HG03159 (cell line): ENCODE measurements around the gene LMBR1.
"Not testable (repeated sequence)": the region's sequence is repeated elsewhere in the genome, so short reads cannot be mapped to it uniquely, and the experiment has no call there.

ENCODE experiments used
- ATAC-seq: cut with Tn5 transposase; IDR thresholded peaks from one replicate; pipeline ENCODE4 v1.9.1; 2021; ENCODE audit warnings: mild to moderate bottlenecking, moderate library complexity; ENCODE audit not compliant: unreplicated experiment

LMBR1 gene

DNA sequence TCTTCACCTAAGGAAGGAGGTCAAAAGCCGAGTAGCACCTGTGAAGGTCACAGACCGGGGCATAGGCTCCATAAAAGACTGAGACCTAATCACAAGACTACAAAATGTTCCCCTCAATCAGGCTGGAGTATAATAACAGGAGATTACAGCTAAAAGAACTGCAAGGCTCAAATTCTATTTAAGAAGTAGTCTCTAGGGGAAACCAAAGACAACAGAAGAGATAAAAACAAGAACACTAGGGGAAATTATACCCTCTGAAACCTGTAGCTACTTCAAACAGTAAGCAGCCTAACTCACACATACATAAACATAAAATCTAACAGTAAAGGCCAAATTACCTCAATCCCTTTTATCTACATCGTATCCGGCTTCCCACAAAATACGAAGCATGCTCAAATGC is 38.3 kb downstream of the LMBR1 start:
- no peak for ATAC-seq

DNA sequence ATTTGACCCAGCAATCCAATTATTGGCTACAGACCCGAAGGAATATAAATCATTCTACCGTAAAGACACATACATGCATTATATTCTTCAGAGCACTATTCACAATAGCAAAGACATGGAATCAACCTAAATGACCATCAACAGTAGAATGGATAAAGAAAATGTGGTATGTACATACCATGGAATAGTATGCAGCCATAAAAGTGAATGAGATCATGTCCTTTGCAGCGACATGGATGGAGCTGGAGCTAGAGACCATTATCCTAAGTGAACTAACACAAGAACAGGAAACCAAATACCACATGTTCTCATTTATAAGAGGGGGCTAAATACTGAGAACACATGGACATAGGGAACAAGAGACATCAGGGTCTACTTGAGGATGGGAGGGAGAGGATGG is 44.0 kb downstream of the LMBR1 start:
- no peak for ATAC-seq

DNA sequence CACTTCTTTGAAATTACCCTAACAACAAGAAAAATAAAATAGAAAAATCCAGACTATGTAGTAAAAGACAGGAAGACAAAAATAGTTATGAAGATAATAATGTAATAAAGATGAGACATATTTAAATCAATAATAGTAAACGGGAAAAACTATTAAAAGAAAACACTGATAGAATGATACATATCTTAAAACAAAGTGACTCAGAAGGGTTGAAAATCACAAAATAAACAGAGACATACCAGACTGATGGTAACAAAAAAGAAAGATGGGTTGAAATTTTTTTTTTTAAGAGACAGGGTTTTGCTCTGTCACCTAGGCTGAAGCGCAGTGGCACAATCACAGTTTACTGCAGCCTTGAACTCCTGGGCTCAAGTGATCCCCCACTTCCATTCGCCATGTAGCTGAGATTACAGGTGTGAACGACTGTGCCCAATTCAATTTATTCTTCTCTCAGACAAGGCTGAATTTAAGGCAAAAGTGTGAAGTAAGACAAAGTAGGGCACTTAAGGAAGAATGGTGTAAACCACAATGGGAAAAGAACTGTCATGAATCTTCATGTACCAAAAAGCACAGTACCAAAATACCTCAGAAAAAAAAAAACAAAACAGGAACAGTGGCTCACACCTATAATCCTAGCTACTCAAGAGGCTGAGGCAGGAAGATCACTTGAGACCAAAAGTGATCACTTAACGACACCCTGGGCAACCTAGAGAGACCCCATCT is 47.4 kb downstream of the LMBR1 start:
- ATAC-seq: no peak

DNA sequence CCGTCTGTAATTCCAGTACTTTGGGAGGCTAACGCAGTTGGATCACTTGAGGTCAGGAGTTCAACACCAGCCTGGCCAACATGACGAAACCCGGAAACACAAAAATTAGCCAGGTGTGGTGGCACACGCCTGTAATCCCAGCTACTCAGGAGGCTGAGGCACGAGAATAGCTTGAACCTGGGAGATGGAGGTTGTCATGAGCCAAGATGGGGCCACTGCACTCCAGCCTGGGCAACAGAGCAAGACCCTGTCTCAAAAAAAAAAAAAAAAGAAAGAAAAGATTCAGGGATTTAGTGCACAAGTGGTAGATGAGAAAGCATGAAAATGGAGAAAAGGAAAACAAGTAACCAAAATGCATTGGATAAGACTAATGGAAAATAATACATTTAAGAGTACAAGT is 49.4 kb downstream of the LMBR1 start:
- not testable (repeated sequence) for ATAC-seq

DNA sequence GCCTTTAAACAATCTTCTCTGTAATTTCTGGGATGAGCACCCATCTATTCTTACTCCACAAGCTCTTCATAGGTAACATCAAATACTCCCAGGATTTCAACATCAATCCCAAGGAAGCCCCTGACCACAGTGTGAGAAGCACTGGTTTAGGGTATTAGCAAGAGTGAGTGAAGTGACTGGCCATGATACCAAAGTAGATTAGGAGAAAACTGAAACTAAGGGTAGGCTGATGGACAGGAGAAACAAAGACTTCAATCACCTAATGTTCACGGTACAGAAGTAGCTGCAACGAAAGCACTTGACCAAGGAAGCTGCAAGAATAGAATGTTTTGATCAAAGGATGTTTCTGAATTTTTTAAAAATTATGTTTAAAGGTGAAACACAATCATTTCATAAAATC is 49.8 kb downstream of the LMBR1 start:
- no peak for ATAC-seq

DNA sequence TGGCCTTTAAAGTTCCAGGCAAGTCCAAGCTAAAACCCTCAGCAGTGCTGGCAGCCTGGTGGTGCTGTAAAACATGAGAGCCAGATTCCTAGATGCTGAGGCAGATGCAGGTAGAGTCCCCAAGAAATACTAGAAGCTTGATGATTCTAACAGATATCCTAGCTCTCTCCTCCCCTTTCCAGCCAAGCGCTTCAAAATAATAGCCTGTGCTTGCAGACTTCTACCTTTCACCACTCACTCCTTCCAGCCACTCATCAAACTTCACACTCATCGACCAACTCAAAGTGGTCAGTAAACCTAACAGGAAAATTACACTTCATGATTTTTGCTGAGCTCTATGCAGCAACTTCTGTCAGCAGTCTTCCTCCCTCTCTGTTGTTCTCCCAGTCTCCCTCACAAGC is 50.2 kb downstream of the LMBR1 start:
- ATAC-seq: no peak

DNA sequence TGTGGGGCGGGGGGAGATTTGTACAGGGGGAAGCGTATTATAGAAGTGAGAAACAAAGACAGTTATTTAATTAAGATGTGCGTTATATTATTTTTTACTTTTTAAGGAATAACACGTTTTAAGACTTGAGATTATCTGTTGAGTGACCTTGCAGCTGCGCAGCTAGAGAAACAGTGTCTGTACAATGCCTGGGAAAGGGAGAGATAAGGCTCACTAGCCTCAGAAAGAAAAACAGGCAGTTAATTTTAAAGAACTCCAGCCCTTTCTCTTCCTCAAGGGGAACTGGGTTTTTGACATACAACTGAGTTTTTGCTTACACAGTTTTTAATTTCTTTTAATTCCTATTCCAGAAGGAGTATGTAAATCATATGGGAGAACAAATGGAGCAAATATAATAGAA is 50.7 kb downstream of the LMBR1 start:
- ATAC-seq: no peak

DNA sequence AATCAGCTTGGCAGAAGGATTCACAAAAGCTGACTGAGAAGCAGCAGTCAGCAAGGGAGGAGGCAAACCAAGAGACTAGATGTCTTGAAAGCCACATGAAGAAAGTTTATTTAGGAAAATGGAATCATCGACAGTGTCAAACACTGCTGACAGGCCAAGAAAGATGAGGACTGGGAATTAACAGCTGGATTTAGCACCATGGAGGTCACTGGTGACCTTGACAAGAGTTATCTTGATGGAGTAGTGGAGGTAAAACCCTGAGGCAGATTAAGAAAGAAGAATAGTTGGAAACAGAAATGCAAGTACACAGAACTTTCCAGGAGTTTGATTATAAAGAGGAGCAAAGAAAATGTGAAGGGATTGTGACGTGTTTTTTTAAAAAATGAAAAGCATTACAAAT is 51.5 kb downstream of the LMBR1 start:
- no peak for ATAC-seq

DNA sequence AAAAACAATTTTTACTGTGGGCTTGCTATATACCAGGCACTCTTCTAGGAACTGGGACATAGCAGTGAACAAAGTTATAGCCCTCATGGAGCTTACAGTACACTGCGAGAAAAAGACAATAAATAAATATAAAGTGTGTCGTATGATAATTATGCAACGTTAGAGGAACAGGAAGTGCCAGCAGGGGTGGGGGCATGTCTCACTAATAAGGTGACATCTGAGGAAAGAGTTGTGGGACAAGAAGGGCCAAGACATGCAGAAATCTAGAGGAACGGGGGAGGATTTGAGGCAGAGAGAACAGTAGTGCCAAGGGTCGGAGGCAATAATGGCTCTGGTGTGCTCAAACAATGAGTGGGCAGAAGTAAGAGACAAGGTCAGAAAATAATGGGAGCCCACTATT is 52.8 kb downstream of the LMBR1 start:
- no peak for ATAC-seq

DNA sequence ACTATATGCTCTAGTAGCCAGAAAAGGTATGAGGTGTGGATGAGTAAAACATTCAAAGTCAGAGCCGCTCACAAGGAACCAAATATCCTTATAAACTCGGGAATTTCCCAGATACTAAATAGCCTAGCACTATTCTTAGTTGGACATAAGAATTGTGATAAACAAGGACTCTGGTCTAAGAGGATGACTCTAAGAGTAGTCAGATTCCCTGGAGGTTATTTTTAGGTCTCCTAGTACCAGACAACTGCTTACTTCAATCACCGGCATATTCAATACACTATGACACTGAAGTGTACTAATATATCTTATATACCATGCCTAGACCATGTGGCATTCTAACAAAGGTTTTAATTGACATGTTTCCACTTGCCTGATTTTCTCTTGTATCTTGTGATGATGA is 56.5 kb downstream of the LMBR1 start:
- no peak for ATAC-seq

DNA sequence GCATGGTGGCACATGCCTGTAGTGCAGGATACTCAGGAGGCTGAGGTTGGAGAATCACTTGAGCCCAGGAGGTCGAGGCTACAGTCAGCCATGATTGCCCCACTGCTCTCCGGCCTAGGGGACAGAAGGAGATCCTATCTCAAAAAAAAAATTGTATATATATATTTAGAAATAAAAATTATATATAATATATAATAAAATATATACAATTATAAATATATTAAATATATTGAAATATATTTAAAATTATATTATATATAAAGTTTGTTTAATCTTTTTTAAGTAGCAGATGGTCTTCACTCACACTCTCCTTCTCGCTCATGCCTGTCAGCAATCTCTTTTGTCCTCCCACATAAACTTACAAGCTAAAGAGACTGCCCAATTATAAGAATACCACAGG is 58.5 kb downstream of the LMBR1 start:
- ATAC-seq: no peak

DNA sequence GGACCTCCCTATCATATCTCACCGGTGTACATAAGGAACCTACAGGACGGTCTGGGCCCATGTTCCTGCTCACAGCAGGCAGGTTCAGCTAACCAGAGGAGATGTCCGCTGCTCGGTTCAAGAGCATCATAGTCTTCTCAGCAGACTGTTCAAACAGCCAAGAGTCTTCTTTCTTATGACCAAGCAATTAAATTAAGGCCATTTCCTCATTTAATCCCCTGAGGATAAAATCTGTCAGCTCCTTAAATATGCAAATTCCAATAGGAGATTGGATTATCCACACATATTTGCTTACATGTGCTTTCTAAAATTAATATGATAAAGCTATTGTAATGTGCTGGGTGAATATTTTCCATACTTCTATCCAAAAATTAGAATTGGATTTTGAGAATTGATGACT is 59.7 kb downstream of the LMBR1 start:
- no peak for ATAC-seq

DNA sequence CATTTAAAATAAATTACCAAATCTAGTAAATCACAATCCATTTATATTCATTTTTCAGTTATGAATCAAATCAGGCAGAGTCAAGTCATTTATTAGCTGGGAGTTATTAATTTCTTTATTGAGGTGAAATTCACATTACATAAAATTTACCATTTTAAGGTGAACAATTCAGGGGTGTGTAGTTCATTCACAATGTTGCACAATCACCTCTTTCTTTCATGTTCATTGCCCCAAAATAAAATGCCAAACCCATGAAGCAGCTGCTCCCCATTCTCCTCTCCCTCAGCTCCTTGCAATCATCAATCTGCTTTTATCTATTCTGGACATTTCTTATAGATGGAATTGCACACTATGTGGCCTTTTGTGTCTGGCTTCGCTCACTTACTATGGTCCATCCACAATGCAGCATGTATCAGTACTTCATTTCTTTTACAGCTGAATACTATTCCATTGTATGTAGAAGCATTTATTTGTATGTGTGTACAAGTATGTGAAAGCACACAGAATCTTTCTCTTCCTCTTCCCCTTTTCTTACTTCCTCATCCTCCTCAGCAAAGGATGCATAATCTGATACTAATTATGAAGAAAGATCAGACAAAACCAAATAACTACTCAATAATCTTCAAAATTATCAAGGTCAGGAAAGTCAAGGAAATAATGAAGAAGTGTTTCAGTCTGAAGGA is 60.6 kb downstream of the LMBR1 start:
- ATAC-seq: no peak

DNA sequence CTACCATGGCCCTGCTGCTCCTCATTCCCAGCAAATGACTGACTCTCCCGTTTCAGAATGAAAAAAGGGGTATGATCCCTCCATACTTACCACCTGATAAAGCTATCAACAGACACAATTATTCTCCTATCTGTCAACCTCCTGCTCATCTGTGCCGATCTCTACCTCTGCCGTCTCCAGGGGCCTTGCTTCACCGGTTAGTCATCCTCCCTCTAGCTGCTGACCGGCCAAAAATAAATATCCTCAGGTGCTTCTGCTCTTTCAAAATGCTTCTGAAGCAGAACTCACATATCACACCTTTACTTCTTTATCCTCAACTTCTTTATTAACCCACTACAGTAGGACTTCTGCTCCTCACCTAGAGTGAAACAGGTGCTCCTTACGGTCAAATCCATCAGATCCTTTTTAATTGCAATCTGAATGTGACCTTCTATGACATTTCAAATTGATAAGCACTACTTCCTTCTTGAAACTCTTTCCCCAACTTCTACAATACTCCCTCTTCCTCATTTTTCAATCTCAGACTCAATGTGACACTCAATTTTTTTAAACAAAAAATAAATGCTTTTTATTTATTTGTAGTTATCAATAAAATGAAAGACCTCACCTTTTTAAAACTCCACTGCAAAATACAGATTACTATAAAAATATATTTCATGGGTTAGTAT is 63.2 kb downstream of the LMBR1 start:
- no peak for ATAC-seq

DNA sequence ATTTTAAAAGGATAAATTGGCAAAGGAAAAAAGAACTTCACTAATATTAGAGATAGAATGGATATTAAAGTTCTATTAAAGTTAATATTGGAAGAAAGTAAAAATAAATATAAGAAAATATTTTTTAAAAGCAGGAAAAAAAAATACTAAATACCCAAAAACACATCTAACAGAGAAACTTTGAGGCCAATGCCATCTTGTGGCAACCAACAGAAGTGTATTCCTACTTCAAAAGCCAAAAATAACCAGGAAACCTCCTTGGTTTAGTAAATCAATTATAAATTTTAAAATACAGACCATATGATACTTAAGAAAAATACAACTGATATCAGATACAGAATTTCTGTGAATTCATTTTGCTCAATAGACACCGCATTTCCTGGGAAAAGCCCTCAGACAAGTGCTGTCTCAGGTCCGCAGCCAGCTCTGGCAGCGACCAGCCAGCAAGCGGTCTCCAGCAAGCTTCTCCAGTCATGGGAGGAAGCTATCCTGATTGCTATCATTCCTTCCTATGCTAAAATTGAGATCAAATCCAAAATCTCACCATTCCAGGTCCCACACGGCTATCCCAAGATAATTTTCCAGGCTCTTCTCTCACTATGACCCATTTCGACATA is 65.3 kb downstream of the LMBR1 start:
- no peak for ATAC-seq

DNA sequence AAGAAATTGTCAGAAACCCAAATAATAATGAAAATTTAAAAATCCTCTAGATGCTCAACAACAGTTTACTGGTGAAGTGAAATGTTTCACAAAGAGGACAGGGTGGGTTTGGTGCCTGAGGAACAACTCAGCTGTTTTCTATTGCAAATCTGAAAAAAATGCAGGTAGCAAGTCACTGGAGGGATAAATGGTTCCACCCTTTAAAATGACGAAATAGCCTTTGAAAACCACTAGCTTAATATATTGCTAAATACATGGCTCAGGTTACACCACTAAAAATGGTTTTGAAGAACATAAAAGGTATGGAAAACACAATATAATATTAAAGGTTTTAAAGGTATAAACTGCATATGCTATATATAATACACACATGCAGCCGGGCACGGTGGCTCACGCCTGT is 69.5 kb downstream of the LMBR1 start:
- ATAC-seq: no peak

DNA sequence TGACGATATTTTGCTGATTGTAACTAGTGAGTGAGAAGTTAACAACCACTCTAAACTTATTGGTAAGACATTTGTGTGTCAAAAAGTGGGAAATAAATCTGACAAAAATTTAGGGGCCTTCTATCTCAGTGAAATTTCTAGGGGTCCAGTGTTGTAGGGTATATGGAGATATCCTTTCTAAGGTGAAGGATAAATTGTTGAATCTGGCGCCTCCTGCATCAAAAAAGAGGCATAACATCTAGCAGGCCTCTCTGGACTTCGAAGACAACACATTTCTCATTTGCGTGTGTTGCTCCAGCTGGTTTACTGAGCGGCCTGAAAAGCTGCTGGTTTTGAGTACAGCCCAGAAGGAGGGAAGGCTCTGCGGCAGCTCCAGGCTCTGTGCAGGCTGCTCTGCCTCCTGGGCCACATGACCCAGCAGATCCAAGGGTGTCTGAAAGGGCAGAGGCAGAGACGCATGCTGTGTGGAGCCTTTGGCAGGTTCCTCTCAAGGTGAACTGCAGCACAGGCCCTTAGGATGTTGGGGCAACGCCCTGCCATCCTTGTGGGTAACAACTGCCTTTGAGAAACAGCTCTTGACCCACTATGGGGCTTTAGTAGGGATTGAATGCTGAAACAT is 72.4 kb downstream of the LMBR1 start:
- ATAC-seq: no peak

DNA sequence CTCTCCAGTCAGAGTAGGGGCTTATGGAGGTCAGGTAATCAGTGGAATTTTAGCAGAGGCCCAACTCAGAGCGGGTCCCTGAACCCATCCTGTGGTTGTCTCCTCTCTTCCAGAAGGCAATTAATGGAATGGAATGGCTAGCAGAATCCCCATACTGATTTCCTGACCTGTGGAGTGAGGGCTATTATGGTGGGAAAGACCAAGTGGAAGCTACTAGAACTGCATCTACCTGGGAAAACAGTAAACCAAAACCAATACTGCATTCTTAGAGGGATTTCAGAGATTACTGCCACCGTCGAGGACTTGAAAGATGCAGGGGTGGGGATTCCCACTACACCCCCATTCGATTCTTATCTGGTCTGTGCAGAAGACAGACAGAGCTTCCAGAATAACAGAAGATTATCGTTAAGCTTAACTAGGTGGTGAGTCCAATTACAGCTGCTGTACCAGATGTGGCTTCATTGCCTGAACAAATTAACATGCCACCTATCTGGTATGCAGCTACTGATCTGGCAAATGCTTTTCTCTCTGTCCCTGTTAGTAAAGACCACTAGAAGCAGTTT is 73.2 kb downstream of the LMBR1 start:
- no peak for ATAC-seq

DNA sequence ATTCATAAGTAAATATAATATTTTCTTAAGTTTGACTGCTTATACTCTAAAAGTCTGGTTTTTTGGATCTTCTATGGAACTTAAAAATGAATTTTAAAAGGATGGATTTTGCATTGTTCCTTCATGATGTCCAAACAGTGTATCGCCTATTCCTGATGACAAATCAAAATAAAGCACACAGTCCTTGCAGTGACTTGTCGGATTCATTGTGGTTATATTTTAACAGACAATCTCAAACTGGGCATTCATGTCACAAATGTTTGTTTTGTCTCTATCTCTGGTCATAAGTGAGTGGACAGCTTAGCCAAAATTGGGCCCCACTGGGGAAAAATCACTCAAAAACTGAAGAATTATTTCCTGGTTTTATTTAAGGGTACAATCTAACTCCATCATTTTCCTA is 74.8 kb downstream of the LMBR1 start:
- ATAC-seq: no peak

DNA sequence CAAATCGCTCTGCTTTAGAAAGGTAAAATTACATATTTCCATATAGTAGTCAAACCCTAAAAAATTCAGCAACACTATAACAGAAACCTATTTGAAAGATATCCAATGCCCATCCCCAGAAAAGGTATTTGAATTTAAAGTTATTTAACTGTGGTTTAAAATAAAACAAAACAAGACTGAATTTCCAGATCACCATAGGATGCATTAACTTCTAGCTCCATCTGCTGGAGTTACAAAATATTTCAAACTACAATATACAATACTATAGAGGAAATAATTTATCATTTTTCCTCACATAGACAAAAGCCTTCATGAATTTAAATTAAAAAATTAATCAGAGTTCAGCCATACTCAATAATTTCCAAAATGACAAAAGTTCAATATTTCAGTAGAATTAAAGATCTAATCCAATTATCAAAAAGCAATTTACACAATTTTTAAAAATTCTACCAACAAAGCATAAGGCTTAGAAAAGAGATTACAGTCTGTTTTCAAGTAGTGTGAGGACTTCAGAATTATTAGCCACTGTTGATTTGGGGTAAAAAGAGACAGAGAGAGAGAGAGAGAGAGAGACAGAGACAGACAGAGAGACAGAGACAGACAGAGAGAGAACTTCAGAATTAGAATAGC is 75.9 kb downstream of the LMBR1 start:
- ATAC-seq: no peak

DNA sequence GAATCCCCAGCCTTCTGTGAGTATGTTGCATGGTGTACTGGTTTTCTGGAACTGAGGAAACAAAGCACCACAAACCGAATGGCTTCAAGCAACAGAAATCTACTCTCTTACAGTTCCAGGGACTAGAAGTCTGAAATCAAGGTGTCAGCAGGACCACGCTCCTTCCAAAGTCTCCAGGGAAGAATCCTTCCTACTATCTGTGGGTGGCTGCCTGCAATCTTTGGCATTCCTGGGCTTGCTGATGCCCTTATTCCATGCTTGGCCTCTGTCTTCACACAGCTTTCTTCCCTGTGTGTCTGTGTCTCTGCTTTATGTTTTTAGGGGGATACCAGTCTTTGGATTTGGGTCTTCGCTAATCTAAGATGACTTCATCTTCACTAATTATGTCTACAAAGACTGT is 81.3 kb downstream of the LMBR1 start:
- ATAC-seq: no peak
